ENCODE results near the gene HLA-G.

The HLA-G gene

DNA sequence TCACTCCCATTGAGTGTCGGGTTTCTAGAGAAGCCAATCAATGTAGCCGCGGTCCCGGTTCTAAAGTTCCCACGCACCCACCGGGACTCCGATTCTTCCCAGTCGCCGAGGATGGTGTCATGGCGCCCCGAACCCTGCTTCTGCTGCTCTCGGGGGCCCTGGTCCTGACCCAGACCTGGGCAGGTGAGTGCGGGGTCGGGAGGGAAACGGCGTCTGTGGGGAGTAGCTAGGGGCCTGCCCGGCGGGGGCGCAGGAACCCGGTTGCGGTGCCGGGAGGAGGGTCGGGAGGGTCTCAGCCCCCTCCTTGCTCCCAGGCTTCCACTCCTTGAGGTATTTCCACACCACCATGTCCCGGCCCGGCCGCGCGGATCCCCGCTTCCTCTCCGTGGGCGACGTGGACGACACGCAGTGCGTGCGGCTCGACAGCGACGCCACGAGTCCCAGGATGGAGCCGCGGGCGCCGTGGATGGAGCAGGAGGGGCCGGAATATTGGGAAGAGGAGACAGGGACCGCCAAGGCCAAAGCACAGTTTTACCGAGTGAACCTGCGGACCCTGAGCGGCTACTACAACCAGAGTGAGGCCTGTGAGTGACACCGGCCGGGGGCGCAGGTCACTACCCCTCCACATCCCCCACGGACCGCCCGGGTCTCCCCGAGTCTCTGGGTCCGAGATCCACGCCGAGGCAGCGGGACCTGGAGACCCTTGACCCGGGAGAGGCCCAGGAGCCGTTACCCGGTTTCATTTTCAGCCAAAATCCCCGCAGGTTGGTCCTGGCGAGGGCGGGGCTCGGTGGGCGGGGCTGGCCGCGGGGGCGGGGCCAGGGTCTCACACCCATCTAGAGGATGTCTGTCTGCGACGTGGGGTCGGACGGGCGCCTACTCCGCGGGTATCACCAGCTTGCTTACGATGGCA is 35.2 kb upstream of the HLA-G start:
- in situ Hi-C loops (cut with HindIII; ENCODE audit: low sequenced_read_pairs), result no loop called here
- peak overlapping the region; percentile 28 for H3K4me3 ChIP-seq (ENCODE audit: low read depth, low read length)
- TF ChIP-seq, protein P1, sequence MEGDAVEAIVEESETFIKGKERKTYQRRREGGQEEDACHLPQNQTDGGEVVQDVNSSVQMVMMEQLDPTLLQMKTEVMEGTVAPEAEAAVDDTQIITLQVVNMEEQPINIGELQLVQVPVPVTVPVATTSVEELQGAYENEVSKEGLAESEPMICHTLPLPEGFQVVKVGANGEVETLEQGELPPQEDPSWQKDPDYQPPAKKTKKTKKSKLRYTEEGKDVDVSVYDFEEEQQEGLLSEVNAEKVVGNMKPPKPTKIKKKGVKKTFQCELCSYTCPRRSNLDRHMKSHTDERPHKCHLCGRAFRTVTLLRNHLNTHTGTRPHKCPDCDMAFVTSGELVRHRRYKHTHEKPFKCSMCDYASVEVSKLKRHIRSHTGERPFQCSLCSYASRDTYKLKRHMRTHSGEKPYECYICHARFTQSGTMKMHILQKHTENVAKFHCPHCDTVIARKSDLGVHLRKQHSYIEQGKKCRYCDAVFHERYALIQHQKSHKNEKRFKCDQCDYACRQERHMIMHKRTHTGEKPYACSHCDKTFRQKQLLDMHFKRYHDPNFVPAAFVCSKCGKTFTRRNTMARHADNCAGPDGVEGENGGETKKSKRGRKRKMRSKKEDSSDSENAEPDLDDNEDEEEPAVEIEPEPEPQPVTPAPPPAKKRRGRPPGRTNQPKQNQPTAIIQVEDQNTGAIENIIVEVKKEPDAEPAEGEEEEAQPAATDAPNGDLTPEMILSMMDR (IDR thresholded peaks at IDR 0.05; ENCODE audit: low read depth, low read length), result peak; percentile 47
- DNase-seq (ENCODE audit: low read depth, low spot score), result no peak

DNA sequence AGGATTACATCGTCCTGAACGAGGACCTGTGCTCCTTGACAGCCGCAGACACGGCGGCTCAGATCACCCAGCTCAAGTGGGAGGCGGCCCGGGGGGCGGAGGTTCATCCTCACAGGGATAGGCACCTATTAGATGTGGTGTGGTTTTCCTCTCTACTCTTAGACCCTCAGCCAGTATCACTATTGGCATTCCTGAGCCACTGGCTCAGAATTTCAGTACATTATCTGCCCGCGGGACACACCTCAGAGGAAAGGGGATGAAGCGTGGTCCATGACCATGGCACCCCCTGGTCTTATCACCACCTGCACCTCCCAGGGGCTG is 34.6 kb upstream of the HLA-G start:
- no peak for DNase-seq (ENCODE audit: low read depth, low spot score)
- TF ChIP-seq, protein P1 (IDR thresholded peaks at IDR 0.05; ENCODE audit: low read depth, low read length), result no peak
- in situ Hi-C loops (cut with HindIII; ENCODE audit: low sequenced_read_pairs), result no loop called here
- H3K4me3 ChIP-seq (ENCODE audit: low read depth, low read length), result no peak overlapping the region

DNA sequence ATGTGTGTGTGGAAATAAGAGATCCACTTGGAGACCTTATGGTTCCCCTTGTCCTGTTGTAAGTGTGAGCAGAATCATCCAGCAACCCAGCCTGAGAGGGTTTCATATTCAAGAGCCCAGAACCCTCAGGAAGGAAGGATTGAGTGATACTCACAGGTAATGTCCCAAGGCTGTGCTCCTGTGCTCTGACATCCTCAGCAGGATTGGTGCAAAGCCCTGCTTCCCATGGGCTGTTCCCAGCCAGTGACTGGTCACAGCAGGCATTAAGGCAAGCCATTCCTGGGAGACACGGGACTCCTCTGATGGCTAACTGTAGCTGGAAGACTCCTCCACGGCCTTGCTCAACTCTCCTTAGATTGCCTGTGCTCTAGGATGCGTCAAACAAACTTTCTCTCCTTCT is 33.8 kb upstream of the HLA-G start:
- in situ Hi-C loops (cut with HindIII; ENCODE audit: low sequenced_read_pairs), result no loop called here
- TF ChIP-seq, protein P1 (IDR thresholded peaks at IDR 0.05; ENCODE audit: low read depth, low read length), result no peak
- no peak overlapping the region for H3K4me3 ChIP-seq (ENCODE audit: low read depth, low read length)
- DNase-seq (ENCODE audit: low read depth, low spot score), result no peak

DNA sequence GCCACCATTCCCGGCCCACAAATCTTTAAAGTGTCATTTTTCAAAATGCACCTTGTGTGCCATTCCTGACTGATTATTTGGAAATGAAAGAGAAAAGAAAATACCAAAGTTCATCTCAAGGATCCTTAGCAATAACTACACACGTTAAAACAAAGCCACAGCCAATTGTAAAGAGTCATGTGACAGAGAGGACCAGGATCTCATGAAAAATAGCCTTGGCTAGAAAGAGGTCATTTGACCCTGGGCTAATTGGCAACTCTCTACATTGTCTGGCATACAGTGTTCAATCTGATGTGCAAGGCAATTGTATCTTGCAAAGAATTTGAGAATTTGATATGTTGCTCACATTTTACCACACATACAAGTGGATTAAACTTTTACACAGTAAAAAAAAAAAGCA is 31.6 kb upstream of the HLA-G start:
- in situ Hi-C loops (cut with HindIII; ENCODE audit: low sequenced_read_pairs), result no loop called here
- TF ChIP-seq, protein P1 (IDR thresholded peaks at IDR 0.05; ENCODE audit: low read depth, low read length), result no peak
- H3K4me3 ChIP-seq (ENCODE audit: low read depth, low read length), result no peak overlapping the region
- no peak for DNase-seq (ENCODE audit: low read depth, low spot score)

DNA sequence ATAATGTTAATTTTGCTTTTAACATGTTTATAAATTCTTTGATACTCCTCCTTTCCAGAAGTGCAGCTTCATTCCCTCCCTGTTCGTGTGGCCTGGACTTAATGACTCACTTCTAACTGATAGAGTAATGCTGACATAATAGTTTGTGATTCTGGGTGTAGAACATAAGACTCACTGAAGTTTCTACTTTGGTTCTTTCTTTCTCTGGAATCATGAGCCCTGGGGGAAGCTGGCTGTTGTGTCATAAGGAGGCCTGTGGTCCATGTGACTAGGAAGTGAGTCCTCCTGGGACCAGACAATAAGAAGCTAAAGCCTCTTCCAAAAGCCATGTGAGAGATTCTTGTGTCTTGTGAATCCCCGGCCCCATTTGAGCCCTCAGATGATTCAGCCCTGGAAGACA is 30.5 kb upstream of the HLA-G start:
- in situ Hi-C loops (cut with HindIII; ENCODE audit: low sequenced_read_pairs), result no loop called here
- no peak for DNase-seq (ENCODE audit: low read depth, low spot score)
- no peak overlapping the region for H3K4me3 ChIP-seq (ENCODE audit: low read depth, low read length)
- TF ChIP-seq, protein P1 (IDR thresholded peaks at IDR 0.05; ENCODE audit: low read depth, low read length), result no peak

DNA sequence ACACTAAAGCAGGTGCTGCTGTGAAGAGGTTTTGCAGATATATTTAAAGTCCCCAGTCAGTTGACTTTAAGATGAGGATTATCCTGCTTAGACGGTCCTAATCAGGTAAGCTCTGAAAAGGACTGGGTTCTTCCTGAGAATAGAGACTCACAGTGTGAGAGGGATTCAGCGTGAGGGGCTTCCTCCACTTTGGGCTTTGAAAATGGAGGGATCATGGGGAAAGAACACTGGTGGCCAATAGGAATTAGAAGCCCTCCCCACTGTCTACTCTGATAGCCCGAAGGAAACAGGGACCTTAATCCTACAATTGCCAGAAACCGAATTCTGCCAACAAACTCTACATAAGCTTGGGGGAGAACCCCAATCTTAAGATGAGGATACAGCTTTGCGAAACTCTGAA is 29.7 kb upstream of the HLA-G start:
- H3K4me3 ChIP-seq (ENCODE audit: low read depth, low read length), result no peak overlapping the region
- in situ Hi-C loops (cut with HindIII; ENCODE audit: low sequenced_read_pairs), result no loop called here
- DNase-seq (ENCODE audit: low read depth, low spot score), result no peak
- TF ChIP-seq, protein P1 (IDR thresholded peaks at IDR 0.05; ENCODE audit: low read depth, low read length), result no peak
